ENCODE results near the gene LONP2.

DNA sequence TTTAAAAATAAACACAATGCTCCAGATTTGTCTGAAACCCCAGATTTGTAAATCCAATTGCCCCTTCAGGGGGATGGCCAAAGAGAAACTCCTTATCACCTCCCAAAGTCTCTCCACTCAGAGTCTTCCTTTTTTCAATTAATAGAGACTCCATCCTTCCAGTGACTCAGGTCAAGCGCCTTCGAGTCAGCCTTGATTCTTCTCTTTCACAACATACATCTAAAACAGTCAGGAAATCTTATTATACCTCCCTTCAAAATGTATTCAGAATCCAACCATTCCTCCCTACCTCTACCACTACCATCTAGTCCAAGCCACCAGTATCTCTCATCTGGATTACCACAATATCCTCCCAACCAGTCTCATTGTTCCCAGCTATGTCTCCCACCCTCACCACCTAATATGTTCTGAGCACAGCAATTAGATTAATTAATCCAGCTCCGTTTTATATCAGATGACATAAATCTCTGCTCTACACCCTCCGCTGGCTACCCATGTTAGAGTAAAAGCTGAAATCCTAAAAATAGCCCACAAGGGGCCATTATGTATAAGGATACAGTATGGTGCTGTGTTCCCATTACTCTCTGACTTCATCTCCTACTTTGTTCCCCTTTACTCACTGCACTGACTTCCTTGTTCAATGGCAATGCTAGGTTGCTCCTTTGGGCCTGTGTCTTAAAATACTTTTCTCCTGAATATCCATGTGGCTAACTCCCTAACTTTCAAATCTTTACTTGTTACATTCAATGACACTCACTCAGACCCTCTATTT is 129.3 kb downstream of the LONP2 start:
- no peak for TF ChIP-seq EZH2 (IDR thresholded peaks at IDR 0.05; ENCODE audit: low read depth, unreplicated experiment)
- TF ChIP-seq POLR2AphosphoS5 (IDR thresholded peaks at IDR 0.05; ENCODE audit: low read depth) = no peak
- TF ChIP-seq, protein P1, sequence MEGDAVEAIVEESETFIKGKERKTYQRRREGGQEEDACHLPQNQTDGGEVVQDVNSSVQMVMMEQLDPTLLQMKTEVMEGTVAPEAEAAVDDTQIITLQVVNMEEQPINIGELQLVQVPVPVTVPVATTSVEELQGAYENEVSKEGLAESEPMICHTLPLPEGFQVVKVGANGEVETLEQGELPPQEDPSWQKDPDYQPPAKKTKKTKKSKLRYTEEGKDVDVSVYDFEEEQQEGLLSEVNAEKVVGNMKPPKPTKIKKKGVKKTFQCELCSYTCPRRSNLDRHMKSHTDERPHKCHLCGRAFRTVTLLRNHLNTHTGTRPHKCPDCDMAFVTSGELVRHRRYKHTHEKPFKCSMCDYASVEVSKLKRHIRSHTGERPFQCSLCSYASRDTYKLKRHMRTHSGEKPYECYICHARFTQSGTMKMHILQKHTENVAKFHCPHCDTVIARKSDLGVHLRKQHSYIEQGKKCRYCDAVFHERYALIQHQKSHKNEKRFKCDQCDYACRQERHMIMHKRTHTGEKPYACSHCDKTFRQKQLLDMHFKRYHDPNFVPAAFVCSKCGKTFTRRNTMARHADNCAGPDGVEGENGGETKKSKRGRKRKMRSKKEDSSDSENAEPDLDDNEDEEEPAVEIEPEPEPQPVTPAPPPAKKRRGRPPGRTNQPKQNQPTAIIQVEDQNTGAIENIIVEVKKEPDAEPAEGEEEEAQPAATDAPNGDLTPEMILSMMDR (conservative IDR thresholded peaks at IDR 0.05; ENCODE audit: low read depth in 2 of 2) = no peak
- TF ChIP-seq, protein P2, sequence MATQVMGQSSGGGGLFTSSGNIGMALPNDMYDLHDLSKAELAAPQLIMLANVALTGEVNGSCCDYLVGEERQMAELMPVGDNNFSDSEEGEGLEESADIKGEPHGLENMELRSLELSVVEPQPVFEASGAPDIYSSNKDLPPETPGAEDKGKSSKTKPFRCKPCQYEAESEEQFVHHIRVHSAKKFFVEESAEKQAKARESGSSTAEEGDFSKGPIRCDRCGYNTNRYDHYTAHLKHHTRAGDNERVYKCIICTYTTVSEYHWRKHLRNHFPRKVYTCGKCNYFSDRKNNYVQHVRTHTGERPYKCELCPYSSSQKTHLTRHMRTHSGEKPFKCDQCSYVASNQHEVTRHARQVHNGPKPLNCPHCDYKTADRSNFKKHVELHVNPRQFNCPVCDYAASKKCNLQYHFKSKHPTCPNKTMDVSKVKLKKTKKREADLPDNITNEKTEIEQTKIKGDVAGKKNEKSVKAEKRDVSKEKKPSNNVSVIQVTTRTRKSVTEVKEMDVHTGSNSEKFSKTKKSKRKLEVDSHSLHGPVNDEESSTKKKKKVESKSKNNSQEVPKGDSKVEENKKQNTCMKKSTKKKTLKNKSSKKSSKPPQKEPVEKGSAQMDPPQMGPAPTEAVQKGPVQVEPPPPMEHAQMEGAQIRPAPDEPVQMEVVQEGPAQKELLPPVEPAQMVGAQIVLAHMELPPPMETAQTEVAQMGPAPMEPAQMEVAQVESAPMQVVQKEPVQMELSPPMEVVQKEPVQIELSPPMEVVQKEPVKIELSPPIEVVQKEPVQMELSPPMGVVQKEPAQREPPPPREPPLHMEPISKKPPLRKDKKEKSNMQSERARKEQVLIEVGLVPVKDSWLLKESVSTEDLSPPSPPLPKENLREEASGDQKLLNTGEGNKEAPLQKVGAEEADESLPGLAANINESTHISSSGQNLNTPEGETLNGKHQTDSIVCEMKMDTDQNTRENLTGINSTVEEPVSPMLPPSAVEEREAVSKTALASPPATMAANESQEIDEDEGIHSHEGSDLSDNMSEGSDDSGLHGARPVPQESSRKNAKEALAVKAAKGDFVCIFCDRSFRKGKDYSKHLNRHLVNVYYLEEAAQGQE (IDR thresholded peaks at IDR 0.05; ENCODE audit: unreplicated experiment) = no peak
- no peak for TF ChIP-seq JUNB (IDR thresholded peaks at IDR 0.05; ENCODE audit: unreplicated experiment)
- TF ChIP-seq ZNF114 (CRISPR knock-in tag; IDR thresholded peaks at IDR 0.05) = no peak
- no peak for TF ChIP-seq ZNF331 (CRISPR knock-in tag; IDR thresholded peaks at IDR 0.05; ENCODE audit: low read depth)
- TF ChIP-seq EZH2phosphoT487 (IDR thresholded peaks at IDR 0.05; ENCODE audit: unreplicated experiment) = no peak
- TF ChIP-seq CREB1 (CRISPR knock-in tag; IDR thresholded peaks at IDR 0.05; ENCODE audit: low read depth) = no peak
- no peak for TF ChIP-seq NANOG (IDR thresholded peaks at IDR 0.05; ENCODE audit: borderline replicate concordance)
- TF ChIP-seq, protein P3, sequence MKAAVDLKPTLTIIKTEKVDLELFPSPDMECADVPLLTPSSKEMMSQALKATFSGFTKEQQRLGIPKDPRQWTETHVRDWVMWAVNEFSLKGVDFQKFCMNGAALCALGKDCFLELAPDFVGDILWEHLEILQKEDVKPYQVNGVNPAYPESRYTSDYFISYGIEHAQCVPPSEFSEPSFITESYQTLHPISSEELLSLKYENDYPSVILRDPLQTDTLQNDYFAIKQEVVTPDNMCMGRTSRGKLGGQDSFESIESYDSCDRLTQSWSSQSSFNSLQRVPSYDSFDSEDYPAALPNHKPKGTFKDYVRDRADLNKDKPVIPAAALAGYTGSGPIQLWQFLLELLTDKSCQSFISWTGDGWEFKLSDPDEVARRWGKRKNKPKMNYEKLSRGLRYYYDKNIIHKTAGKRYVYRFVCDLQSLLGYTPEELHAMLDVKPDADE (IDR thresholded peaks at IDR 0.05) = no peak
- TF ChIP-seq STAT1 (IDR thresholded peaks at IDR 0.05; ENCODE audit: unreplicated experiment) = no peak
- TF ChIP-seq, protein P4, sequence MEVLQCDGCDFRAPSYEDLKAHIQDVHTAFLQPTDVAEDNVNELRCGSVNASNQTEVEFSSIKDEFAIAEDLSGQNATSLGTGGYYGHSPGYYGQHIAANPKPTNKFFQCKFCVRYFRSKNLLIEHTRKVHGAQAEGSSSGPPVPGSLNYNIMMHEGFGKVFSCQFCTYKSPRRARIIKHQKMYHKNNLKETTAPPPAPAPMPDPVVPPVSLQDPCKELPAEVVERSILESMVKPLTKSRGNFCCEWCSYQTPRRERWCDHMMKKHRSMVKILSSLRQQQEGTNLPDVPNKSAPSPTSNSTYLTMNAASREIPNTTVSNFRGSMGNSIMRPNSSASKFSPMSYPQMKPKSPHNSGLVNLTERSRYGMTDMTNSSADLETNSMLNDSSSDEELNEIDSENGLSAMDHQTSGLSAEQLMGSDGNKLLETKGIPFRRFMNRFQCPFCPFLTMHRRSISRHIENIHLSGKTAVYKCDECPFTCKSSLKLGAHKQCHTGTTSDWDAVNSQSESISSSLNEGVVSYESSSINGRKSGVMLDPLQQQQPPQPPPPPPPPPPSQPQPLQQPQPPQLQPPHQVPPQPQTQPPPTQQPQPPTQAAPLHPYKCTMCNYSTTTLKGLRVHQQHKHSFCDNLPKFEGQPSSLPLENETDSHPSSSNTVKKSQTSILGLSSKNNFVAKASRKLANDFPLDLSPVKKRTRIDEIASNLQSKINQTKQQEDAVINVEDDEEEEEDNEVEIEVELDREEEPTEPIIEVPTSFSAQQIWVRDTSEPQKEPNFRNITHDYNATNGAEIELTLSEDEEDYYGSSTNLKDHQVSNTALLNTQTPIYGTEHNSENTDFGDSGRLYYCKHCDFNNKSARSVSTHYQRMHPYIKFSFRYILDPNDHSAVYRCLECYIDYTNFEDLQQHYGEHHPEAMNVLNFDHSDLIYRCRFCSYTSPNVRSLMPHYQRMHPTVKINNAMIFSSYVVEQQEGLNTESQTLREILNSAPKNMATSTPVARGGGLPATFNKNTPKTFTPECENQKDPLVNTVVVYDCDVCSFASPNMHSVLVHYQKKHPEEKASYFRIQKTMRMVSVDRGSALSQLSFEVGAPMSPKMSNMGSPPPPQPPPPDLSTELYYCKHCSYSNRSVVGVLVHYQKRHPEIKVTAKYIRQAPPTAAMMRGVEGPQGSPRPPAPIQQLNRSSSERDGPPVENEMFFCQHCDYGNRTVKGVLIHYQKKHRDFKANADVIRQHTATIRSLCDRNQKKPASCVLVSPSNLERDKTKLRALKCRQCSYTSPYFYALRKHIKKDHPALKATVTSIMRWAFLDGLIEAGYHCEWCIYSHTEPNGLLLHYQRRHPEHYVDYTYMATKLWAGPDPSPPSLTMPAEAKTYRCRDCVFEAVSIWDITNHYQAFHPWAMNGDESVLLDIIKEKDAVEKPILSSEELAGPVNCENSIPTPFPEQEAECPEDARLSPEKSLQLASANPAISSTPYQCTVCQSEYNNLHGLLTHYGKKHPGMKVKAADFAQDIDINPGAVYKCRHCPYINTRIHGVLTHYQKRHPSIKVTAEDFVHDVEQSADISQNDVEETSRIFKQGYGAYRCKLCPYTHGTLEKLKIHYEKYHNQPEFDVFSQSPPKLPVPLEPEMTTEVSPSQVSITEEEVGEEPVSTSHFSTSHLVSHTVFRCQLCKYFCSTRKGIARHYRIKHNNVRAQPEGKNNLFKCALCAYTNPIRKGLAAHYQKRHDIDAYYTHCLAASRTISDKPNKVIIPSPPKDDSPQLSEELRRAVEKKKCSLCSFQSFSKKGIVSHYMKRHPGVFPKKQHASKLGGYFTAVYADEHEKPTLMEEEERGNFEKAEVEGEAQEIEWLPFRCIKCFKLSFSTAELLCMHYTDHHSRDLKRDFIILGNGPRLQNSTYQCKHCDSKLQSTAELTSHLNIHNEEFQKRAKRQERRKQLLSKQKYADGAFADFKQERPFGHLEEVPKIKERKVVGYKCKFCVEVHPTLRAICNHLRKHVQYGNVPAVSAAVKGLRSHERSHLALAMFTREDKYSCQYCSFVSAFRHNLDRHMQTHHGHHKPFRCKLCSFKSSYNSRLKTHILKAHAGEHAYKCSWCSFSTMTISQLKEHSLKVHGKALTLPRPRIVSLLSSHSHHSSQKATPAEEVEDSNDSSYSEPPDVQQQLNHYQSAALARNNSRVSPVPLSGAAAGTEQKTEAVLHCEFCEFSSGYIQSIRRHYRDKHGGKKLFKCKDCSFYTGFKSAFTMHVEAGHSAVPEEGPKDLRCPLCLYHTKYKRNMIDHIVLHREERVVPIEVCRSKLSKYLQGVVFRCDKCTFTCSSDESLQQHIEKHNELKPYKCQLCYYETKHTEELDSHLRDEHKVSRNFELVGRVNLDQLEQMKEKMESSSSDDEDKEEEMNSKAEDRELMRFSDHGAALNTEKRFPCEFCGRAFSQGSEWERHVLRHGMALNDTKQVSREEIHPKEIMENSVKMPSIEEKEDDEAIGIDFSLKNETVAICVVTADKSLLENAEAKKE (CRISPR knock-in tag; IDR thresholded peaks at IDR 0.05) = no peak

Measured in GM23338 (cell line).